Measurements from ENCODE around the gene SYNPO.
A peak's percentile ranks its signal among the peaks of the same experiment; 100 is the strongest.

The SYNPO gene

GRCh38 chr5:150658699-150659265, 18.3 kb downstream of the SYNPO start:
- no peak for DNase-seq (ENCODE audit: low spot score)

- DNase-seq (ENCODE audit: low spot score): no peak
Observed at GRCh38 chr5:150659360-150660107, 19.1 kb downstream of the SYNPO start.

- no peak for DNase-seq (ENCODE audit: low spot score)
Observed at GRCh38 chr5:150660108-150660831, 19.8 kb downstream of the SYNPO start.

GRCh38 chr5:150661086-150661485, 20.6 kb downstream of the SYNPO start, which contains the start of gene MYOZ3:
TSS of gene MYOZ3 (plus strand) at chr5:150661251. CDS start at chr5:150662942, 1,691 bp downstream.
- DNase-seq (ENCODE audit: low spot score): no peak

- no peak for DNase-seq (ENCODE audit: low spot score)
Observed at GRCh38 chr5:150661821-150662596, 21.5 kb downstream of the SYNPO start.

- no peak for DNase-seq (ENCODE audit: low spot score)
Observed at GRCh38 chr5:150662731-150663516, 22.5 kb downstream of the SYNPO start.

GRCh38 chr5:150663936-150664335, 23.5 kb downstream of the SYNPO start:
- no peak for DNase-seq (ENCODE audit: low spot score)

- DNase-seq (ENCODE audit: low spot score): no peak
Observed at GRCh38 chr5:150665044-150665443, 24.6 kb downstream of the SYNPO start.

- no peak for DNase-seq (ENCODE audit: low spot score)
Observed at GRCh38 chr5:150670275-150670947, 30.0 kb downstream of the SYNPO start.

GRCh38 chr5:150670948-150671310, 30.5 kb downstream of the SYNPO start:
- DNase-seq (ENCODE audit: low spot score): no peak

- no peak for DNase-seq (ENCODE audit: low spot score)
Observed at GRCh38 chr5:150671509-150672236, 31.2 kb downstream of the SYNPO start.

GRCh38 chr5:150672237-150672883, 31.9 kb downstream of the SYNPO start:
- peak; percentile 32 for DNase-seq (ENCODE audit: low spot score)

- DNase-seq (ENCODE audit: low spot score): no peak
Observed at GRCh38 chr5:150672884-150673275, 32.4 kb downstream of the SYNPO start.

GRCh38 chr5:150674341-150674821, 33.9 kb downstream of the SYNPO start:
- DNase-seq (ENCODE audit: low spot score): no peak

- no peak for DNase-seq (ENCODE audit: low spot score)
Observed at GRCh38 chr5:150675069-150675468, 34.6 kb downstream of the SYNPO start.

GRCh38 chr5:150676578-150676977, 36.1 kb downstream of the SYNPO start:
- DNase-seq (ENCODE audit: low spot score): no peak

GRCh38 chr5:150689120-150689519, 48.7 kb downstream of the SYNPO start:
- no peak for DNase-seq (ENCODE audit: low spot score)

GRCh38 chr5:150690760-150691159, 50.3 kb downstream of the SYNPO start:
- DNase-seq (ENCODE audit: low spot score): no peak

GRCh38 chr5:150692276-150692675, 51.8 kb downstream of the SYNPO start:
- DNase-seq (ENCODE audit: low spot score): no peak

GRCh38 chr5:150694612-150695011, 54.2 kb downstream of the SYNPO start:
- no peak for DNase-seq (ENCODE audit: low spot score)
